Stomach (tissue), 4 donors: ENCODE results near the gene CEP295NL.

Experiments
- EP300 ChIP-seq: sonication (generic); formaldehyde crosslinking; IDR thresholded peaks from one replicate; pipeline ENCODE4 v1.6.1; 2017; ENCODE audit warnings: antibody characterized with exemption
- POLR2A ChIP-seq, 4 donors: fragments of 450-650 bp; IDR thresholded peaks; one replicate each; pipeline ENCODE4 v1.6.1; 2016; ENCODE audit warnings: antibody characterized with exemption in 4 of 4, control low read depth in 2 of 4, mild to moderate bottlenecking in 1 of 4, moderate library complexity in 1 of 4

DNA sequence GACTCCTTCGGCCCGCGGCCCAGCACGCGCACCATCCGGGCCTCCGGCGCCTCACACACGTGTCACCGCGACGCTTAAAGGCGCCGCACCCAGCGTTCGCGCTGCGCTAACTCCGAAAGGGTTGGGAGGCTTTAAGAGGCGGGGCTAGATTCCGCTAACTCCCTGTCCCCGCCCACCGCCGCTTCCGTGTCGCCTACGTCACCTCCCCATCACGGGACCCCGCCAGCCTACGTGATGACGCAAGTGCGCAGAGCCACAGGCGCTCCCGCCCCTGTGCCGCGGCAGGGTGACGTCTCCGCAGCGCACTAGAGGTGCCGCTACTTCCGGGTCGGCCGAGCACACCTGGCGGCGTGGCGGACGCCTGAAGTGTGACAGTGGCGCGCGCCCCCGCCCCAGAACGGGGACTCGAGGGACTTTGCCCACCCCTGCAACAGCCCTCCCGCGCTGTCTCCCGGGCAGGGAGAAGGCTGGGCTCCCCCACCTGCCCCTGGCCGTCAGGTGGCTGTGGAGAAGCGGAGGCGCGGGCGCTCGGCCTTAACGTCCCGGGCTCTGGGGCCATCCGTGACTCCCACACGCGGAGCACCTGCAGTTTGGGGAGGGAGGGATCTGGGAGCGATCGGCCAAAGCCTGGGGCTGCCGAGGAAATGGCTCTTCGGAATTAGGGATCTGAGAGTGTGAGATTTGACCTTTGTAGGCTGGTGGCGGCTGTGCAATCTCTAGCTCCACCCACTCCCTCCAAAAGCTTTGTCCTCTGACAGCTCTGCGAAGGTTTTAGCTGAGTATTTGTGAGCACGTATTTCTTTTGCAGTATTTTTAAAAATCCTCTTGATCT, 62.0 kb downstream of the CEP295NL start, which contains the start of gene USP36:
- peak; percentile 83 for TF ChIP-seq EP300
- TF ChIP-seq POLR2A (IDR thresholded peaks at IDR 0.05) = peak in 2 of 4 donors; percentile 95
